ENCODE measurements around the gene IL10.

- TF ChIP-seq CTCF (IDR thresholded peaks at IDR 0.05) (no peak), POLR2A (IDR thresholded peaks at IDR 0.05) (no peak)
Measured at GRCh38 chr1:206796116-206796515, 23.8 kb upstream of the IL10 start.

Data from heart left ventricle (tissue), 13 donors.